Measurements from ENCODE around the gene FBLN2. TPM values are rescaled to one million over a fixed set of nuclear protein-coding genes. Genes with fewer than 3 reads are reported as not detected.

Gene FBLN2
- total RNA-seq, 4 donors from 2014 or later, result 85.9 to 187 (median 117) TPM

DNA sequence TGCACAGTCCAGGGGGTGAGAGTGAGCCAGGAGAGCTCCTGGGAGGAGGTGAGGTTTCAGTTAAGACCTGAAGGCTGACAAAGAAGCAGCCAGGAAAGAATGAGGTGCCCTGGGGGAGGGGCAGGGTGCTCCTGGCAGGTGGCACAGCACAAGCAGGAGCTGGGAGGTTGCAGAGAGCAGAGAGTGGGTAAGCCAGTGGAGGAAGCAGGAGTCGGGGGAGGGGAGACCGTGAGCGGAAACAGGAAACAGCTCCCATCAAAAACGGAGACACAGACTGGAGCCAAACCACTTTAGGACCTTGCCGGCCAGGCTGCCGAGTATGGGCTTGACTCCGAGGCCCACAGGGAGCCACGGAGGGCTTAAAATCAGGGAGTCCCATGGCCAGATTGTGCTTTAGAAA is 12.1 kb upstream of the FBLN2 start:
- Histone ChIP-seq H3K27ac (peak overlapping the region in 3 of 4 donors; percentile 27 to 54 (median 37)), H3K4me3 (no peak overlapping the region), H3K4me1 (peaks cover 0 to 66% (median 9%) of the 10 kb centered on the region in 3 donors), H3K27me3 (peaks cover 28% of the 10 kb centered on the region), H3K36me3 (no peaks in the 10 kb centered on the region), H3K9me3 (no peaks in the 10 kb centered on the region)
- TF ChIP-seq, protein P1, sequence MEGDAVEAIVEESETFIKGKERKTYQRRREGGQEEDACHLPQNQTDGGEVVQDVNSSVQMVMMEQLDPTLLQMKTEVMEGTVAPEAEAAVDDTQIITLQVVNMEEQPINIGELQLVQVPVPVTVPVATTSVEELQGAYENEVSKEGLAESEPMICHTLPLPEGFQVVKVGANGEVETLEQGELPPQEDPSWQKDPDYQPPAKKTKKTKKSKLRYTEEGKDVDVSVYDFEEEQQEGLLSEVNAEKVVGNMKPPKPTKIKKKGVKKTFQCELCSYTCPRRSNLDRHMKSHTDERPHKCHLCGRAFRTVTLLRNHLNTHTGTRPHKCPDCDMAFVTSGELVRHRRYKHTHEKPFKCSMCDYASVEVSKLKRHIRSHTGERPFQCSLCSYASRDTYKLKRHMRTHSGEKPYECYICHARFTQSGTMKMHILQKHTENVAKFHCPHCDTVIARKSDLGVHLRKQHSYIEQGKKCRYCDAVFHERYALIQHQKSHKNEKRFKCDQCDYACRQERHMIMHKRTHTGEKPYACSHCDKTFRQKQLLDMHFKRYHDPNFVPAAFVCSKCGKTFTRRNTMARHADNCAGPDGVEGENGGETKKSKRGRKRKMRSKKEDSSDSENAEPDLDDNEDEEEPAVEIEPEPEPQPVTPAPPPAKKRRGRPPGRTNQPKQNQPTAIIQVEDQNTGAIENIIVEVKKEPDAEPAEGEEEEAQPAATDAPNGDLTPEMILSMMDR (IDR thresholded peaks at IDR 0.05), result no peak
- TF ChIP-seq POLR2AphosphoS5 (IDR thresholded peaks at IDR 0.05), result no peak
- no peak for TF ChIP-seq EP300 (IDR thresholded peaks at IDR 0.05)
- no peak for TF ChIP-seq POLR2A (IDR thresholded peaks at IDR 0.05)
- WGBS, 2 donors (ENCODE audit: low coverage in 1 of 2), result 12 to 33% methylated on average over 5 to 7 of the region's 8 CpGs
- ATAC-seq, result no peak

DNA sequence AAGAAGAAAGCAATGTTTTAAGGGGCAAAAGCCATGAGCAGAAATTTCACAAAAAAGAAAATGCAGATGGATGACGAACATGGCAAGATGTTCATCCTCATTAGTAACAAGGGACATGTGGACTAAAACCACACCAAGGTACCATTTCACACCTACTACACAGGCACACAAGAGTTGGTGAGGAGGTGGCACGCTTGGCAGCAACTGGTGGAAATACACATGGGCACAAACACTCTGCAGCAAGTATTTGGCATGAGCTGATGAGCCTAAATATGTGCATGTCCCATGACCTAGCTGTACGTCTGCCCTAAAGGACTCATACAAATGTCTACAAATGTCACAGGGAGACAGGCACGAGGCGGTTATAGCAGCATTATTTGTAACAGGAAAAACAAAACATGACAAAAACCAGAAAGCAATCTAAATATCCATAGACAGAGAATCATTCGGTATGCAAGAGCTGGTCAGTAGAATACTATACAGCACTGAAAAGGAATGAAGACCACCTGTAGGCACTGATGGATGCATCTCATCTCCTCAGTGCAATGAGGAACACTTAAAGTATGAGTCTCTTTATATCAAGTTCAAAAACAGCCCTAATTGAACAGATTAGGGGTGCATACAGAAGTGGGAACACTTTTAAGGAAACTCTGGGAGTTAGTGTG is 11.5 kb upstream of the FBLN2 start:
- no peaks in the 10 kb centered on the region for H3K9me3 ChIP-seq
- H3K4me1 ChIP-seq, result peaks cover 0 to 64% (median 9%) of the 10 kb centered on the region in 3 donors
- TF ChIP-seq POLR2A (IDR thresholded peaks at IDR 0.05), result no peak
- TF ChIP-seq, protein P1 (IDR thresholded peaks at IDR 0.05), result no peak
- no peak for TF ChIP-seq POLR2AphosphoS5 (IDR thresholded peaks at IDR 0.05)
- no peak for TF ChIP-seq EP300 (IDR thresholded peaks at IDR 0.05)
- peak overlapping the region in 2 of 4 donors; percentile 37 to 71 for H3K27ac ChIP-seq
- ATAC-seq, result no peak
- H3K36me3 ChIP-seq, result no peaks in the 10 kb centered on the region
- WGBS, 2 donors (ENCODE audit: low coverage in 1 of 2), result 89 to 91% methylated on average over 3 to 6 of the region's 6 CpGs
- H3K4me3 ChIP-seq, result no peak overlapping the region
- H3K27me3 ChIP-seq, result peaks cover 28% of the 10 kb centered on the region

- WGBS, 2 donors (ENCODE audit: low coverage in 1 of 2), result 100% methylated on average over 3 of the region's 6 CpGs; no CpG with 5 or more reads in 1 of the 2 donors
- H3K4me1 ChIP-seq, result peaks cover 0 to 59% (median 9%) of the 10 kb centered on the region in 3 donors
Measured at GRCh38 chr3:13537909-13538296, 11.0 kb upstream of the FBLN2 start.

DNA sequence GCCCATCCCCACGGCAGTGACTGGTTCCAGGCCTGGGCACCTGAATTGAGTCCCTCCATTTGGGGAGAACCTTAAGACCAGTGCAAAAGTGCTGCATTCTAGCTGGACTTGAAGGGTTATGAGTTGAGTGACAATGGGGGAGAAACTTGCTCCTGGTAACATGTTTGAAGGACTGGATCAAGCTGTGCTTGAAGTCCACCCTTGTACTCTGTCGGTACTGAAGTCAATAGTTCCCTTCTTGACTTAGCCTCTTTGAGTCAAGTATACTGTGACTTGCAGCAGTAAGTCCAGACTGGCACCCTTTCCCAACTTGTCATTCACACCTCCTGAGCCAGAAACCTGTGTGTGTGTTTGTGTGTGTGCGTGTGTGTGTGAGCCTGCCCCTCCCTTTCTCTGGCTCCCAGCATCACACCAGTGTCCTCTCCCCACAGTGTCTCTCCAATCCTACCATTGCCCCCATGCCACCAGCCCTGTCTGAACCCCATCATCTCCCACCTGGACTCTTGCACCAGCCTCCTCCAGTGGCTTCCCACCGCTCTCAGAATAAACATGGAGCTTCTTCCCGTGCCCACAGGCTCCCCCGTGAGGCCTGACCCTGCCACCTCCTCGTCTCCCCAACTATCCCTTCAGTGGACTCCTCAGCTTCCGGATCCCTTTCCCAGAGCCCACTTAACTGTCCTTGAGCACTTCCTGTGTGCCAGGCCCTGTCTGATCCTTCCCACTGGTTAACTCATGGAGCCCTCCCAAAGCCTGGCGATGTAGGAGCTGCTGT is 10.2 kb upstream of the FBLN2 start:
- peaks cover 0 to 51% (median 9%) of the 10 kb centered on the region in 3 donors for H3K4me1 ChIP-seq
- no peak overlapping the region for H3K4me3 ChIP-seq
- H3K36me3 ChIP-seq, result no peaks in the 10 kb centered on the region
- ATAC-seq, result no peak
- peak overlapping the region in 3 of 4 donors; percentile 39 to 73 (median 71) for H3K27ac ChIP-seq
- no peaks in the 10 kb centered on the region for H3K9me3 ChIP-seq
- 83 to 89% methylated on average over 4 to 7 of the region's 9 CpGs for WGBS, 2 donors (ENCODE audit: low coverage in 1 of 2)
- TF ChIP-seq POLR2A (IDR thresholded peaks at IDR 0.05), result no peak
- TF ChIP-seq, protein P1 (IDR thresholded peaks at IDR 0.05), result no peak
- TF ChIP-seq EP300 (IDR thresholded peaks at IDR 0.05), result no peak
- TF ChIP-seq POLR2AphosphoS5 (IDR thresholded peaks at IDR 0.05), result no peak
- peaks cover 30% of the 10 kb centered on the region for H3K27me3 ChIP-seq

More at GRCh38 chr3:13537909-13538296, 11.0 kb upstream of the FBLN2 start:
- no peak overlapping the region for H3K4me3 ChIP-seq
- H3K9me3 ChIP-seq, result no peaks in the 10 kb centered on the region
- H3K36me3 ChIP-seq, result no peaks in the 10 kb centered on the region
- TF ChIP-seq, protein P1 (IDR thresholded peaks at IDR 0.05), result no peak
- TF ChIP-seq EP300 (IDR thresholded peaks at IDR 0.05) (no peak), POLR2A (IDR thresholded peaks at IDR 0.05) (no peak), POLR2AphosphoS5 (IDR thresholded peaks at IDR 0.05) (no peak)
- peak overlapping the region in 3 of 4 donors; percentile 39 to 73 (median 71) for H3K27ac ChIP-seq
- ATAC-seq, result peak; percentile 49
- H3K27me3 ChIP-seq, result peaks cover 23% of the 10 kb centered on the region

All from gastroesophageal sphincter (tissue), 4 donors.